HUES6 (cell line): Measurements from ENCODE around the gene CCNC.

ENCODE experiments used
- H3K27ac ChIP-seq: 2 replicates; pipeline ENCODE4 v1.7.0; 2013; ENCODE audit warnings: low read depth, mild to moderate bottlenecking, low read length, inconsistent platforms
- H3K27me3 ChIP-seq: 2 replicates; pipeline ENCODE4 v1.6.1; 2013; ENCODE audit warnings: low read length; ENCODE audit not compliant: control insufficient read depth, insufficient read depth
- H3K36me3 ChIP-seq: 2 replicates; pipeline ENCODE4 v1.6.1; 2013; ENCODE audit warnings: low read length; ENCODE audit not compliant: control insufficient read depth, insufficient read depth
- H3K4me1 ChIP-seq: 2 replicates; pipeline ENCODE4 v1.6.1; 2013; ENCODE audit warnings: low read length; ENCODE audit not compliant: control insufficient read depth, insufficient read depth
- H3K4me3 ChIP-seq: 2 replicates; pipeline ENCODE4 v1.5.1; 2013; ENCODE audit warnings: low read depth, low read length
- H3K9ac ChIP-seq: one replicate; pipeline ENCODE4 v1.6.1; 2013; ENCODE audit warnings: mild to moderate bottlenecking, low read length
- H3K9me3 ChIP-seq: 2 replicates; pipeline ENCODE4 v1.6.1; 2013; ENCODE audit warnings: low read depth, low read length; ENCODE audit not compliant: control insufficient read depth, insufficient read depth

Gene CCNC

GRCh38 chr6:99522531-99522930 lies 45.9 kb downstream of the CCNC start:
- no peak overlapping the region for H3K27ac ChIP-seq
- no peak overlapping the region for H3K4me3 ChIP-seq
- H3K9ac ChIP-seq, result no peak overlapping the region
- H3K36me3 ChIP-seq, result peaks cover 5% of the 10 kb centered on the region; the same call in 1 of the 2 replicates
- no peaks in the 10 kb centered on the region for H3K9me3 ChIP-seq
- no peaks in the 10 kb centered on the region for H3K4me1 ChIP-seq
- H3K27me3 ChIP-seq, result no peaks in the 10 kb centered on the region

GRCh38 chr6:99521633-99522151 lies 46.8 kb downstream of the CCNC start:
- Histone ChIP-seq H3K27ac (peak overlapping the region; percentile 75), H3K4me3 (peak overlapping the region; percentile 94), H3K9me3 (no peaks in the 10 kb centered on the region), H3K36me3 (peaks cover 5% of the 10 kb centered on the region; the same call in 1 of the 2 replicates), H3K9ac (peak overlapping the region; percentile 94), H3K4me1 (no peaks in the 10 kb centered on the region), H3K27me3 (no peaks in the 10 kb centered on the region)

GRCh38 chr6:99520855-99521632 lies 47.4 kb downstream of the CCNC start:
- H3K27me3 ChIP-seq, result no peaks in the 10 kb centered on the region
- H3K4me3 ChIP-seq, result peak overlapping the region; percentile 94
- H3K9me3 ChIP-seq, result no peaks in the 10 kb centered on the region
- peak overlapping the region; percentile 94 for H3K9ac ChIP-seq
- peaks cover 5% of the 10 kb centered on the region; the same call in 1 of the 2 replicates for H3K36me3 ChIP-seq
- H3K4me1 ChIP-seq, result peaks cover 2% of the 10 kb centered on the region; the same call in 1 of the 2 replicates
- peak overlapping the region; percentile 75 for H3K27ac ChIP-seq

GRCh38 chr6:99519446-99519845 lies 49.0 kb downstream of the CCNC start:
- no peak overlapping the region for H3K4me3 ChIP-seq
- H3K36me3 ChIP-seq, result no peaks in the 10 kb centered on the region
- no peak overlapping the region for H3K9ac ChIP-seq
- H3K9me3 ChIP-seq, result no peaks in the 10 kb centered on the region
- no peak overlapping the region for H3K27ac ChIP-seq
- peaks cover 3% of the 10 kb centered on the region; the same call in 1 of the 2 replicates for H3K4me1 ChIP-seq
- no peaks in the 10 kb centered on the region for H3K27me3 ChIP-seq

GRCh38 chr6:99514089-99514488 lies 54.4 kb downstream of the CCNC start:
- Histone ChIP-seq H3K4me1 (peaks cover 18% of the 10 kb centered on the region), H3K36me3 (peaks cover 10% of the 10 kb centered on the region), H3K9me3 (no peaks in the 10 kb centered on the region), H3K4me3 (peak overlapping the region; percentile 87), H3K9ac (peak overlapping the region; percentile 91), H3K27me3 (no peaks in the 10 kb centered on the region), H3K27ac (0 out of 2 replicates have a peak overlapping the region, but pooled peaks have one; percentile 92)

GRCh38 chr6:99512033-99512432 lies 56.4 kb downstream of the CCNC start:
- Histone ChIP-seq H3K36me3 (peaks cover 21% of the 10 kb centered on the region), H3K9me3 (no peaks in the 10 kb centered on the region), H3K4me1 (peaks cover 18% of the 10 kb centered on the region), H3K9ac (no peak overlapping the region), H3K4me3 (no peak overlapping the region), H3K27me3 (no peaks in the 10 kb centered on the region), H3K27ac (no peak overlapping the region)

- peaks cover 60% of the 10 kb centered on the region for H3K36me3 ChIP-seq
- H3K4me3 ChIP-seq, result no peak overlapping the region
- H3K4me1 ChIP-seq, result peaks cover under 1% of the 10 kb centered on the region; the same call in 1 of the 2 replicates
- no peaks in the 10 kb centered on the region for H3K27me3 ChIP-seq
- no peak overlapping the region for H3K27ac ChIP-seq
- H3K9ac ChIP-seq, result no peak overlapping the region
- H3K9me3 ChIP-seq, result no peaks in the 10 kb centered on the region
Observed at GRCh38 chr6:99507648-99508047, 60.8 kb downstream of the CCNC start.

- H3K4me1 ChIP-seq, result no peaks in the 10 kb centered on the region
- no peaks in the 10 kb centered on the region for H3K27me3 ChIP-seq
- H3K4me3 ChIP-seq, result no peak overlapping the region
- H3K9me3 ChIP-seq, result no peaks in the 10 kb centered on the region
- no peak overlapping the region for H3K27ac ChIP-seq
- H3K9ac ChIP-seq, result no peak overlapping the region
- peaks cover 90% of the 10 kb centered on the region for H3K36me3 ChIP-seq
Observed at GRCh38 chr6:99501762-99502161, 66.7 kb downstream of the CCNC start.

GRCh38 chr6:99498421-99498820 lies 70.0 kb downstream of the CCNC start:
- H3K9ac ChIP-seq, result no peak overlapping the region
- H3K27me3 ChIP-seq, result no peaks in the 10 kb centered on the region
- H3K27ac ChIP-seq, result no peak overlapping the region
- H3K9me3 ChIP-seq, result no peaks in the 10 kb centered on the region
- H3K36me3 ChIP-seq, result peaks cover 70% of the 10 kb centered on the region
- H3K4me3 ChIP-seq, result no peak overlapping the region
- H3K4me1 ChIP-seq, result no peaks in the 10 kb centered on the region

- no peaks in the 10 kb centered on the region for H3K4me1 ChIP-seq
- no peak overlapping the region for H3K4me3 ChIP-seq
- H3K27ac ChIP-seq, result no peak overlapping the region
- peaks cover 44% of the 10 kb centered on the region for H3K36me3 ChIP-seq
- no peaks in the 10 kb centered on the region for H3K27me3 ChIP-seq
- H3K9ac ChIP-seq, result no peak overlapping the region
- H3K9me3 ChIP-seq, result no peaks in the 10 kb centered on the region
Observed at GRCh38 chr6:99495466-99495865, 73.0 kb downstream of the CCNC start.
